ENCODE data around the gene ACO1.

Gene ACO1

DNA sequence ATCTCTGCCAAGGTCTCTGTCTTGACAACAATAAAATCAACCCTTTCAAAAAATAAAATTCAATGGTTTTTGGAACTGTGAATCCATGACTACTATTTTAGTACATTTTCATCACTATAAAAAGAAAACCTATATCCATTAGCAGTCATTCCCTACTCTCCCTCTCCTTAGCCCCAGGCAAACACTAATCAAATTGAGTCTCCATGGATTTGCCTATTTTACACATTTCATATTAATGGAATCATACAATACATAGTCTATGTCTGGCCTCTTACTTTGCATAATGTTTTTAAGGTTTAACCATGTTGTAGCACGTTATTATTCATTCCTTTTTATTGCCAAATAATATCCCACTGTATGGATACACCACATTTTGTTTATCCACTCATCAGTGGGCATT lies 117.4 kb downstream of the ACO1 start:
- Histone ChIP-seq H3K4me1 (ENCODE audit: control insufficient read depth, insufficient read depth, low read length) (no peaks in the 10 kb centered on the region), H3K9me3 (ENCODE audit: control insufficient read depth, insufficient read depth, low read depth, low read length) (no peaks in the 10 kb centered on the region), H3K27ac (ENCODE audit: extremely low read depth, low read depth, low read length) (no peak overlapping the region), H3K36me3 (ENCODE audit: control insufficient read depth in 2 of 2, insufficient read depth in 1 of 2, low read length in 2 of 2) (peaks cover 0 to 4% of the 10 kb centered on the region in 2 experiments; a peak in 1 of 3 replicates), H3K4me3 (ENCODE audit: low read depth, low read length) (no peak overlapping the region)
- POLR2A ChIA-PET: no interaction called here
- CTCF ChIA-PET: no interaction called here
- TF ChIP-seq KLF10 (tag by site-specific recombination; IDR thresholded peaks at IDR 0.05) (no peak), YY1 (tag by site-specific recombination; IDR thresholded peaks at IDR 0.05) (no peak), HOXC10 (CRISPR knock-in tag; IDR thresholded peaks at IDR 0.05) (no peak), ZNF394 (tag by site-specific recombination; IDR thresholded peaks at IDR 0.05; ENCODE audit: borderline replicate concordance) (no peak), ZNF391 (tag by site-specific recombination; IDR thresholded peaks at IDR 0.05; ENCODE audit: borderline replicate concordance, low read depth) (no peak), ZBTB21 (tag by site-specific recombination; IDR thresholded peaks at IDR 0.05) (no peak), ZNF416 (tag by site-specific recombination; IDR thresholded peaks at IDR 0.05) (no peak), ZNF596 (tag by site-specific recombination; IDR thresholded peaks at IDR 0.05) (no peak), ZNF335 (tag by site-specific recombination; conservative IDR thresholded peaks at IDR 0.05) (no peak), ZBTB8A (tag by site-specific recombination; IDR thresholded peaks at IDR 0.05) (no peak), ZFP3 (tag by site-specific recombination; IDR thresholded peaks at IDR 0.05; ENCODE audit: low read depth) (no peak), PATZ1 (tag by site-specific recombination; IDR thresholded peaks at IDR 0.05) (no peak), ZNF677 (tag by site-specific recombination; IDR thresholded peaks at IDR 0.05) (no peak), GLIS2 (tag by site-specific recombination; IDR thresholded peaks at IDR 0.05) (no peak)

GRCh38 chr9:32502464-32502863 lies 118.0 kb downstream of the ACO1 start:
- Histone ChIP-seq H3K4me1 (ENCODE audit: control insufficient read depth, insufficient read depth, low read length) (no peaks in the 10 kb centered on the region), H3K27ac (ENCODE audit: extremely low read depth, low read depth, low read length) (no peak overlapping the region), H3K4me3 (ENCODE audit: low read depth, low read length) (no peak overlapping the region), H3K36me3 (ENCODE audit: control insufficient read depth in 2 of 2, insufficient read depth in 1 of 2, low read length in 2 of 2) (peaks cover 0 to 4% of the 10 kb centered on the region in 2 experiments; a peak in 1 of 3 replicates), H3K9me3 (ENCODE audit: control insufficient read depth, insufficient read depth, low read depth, low read length) (no peaks in the 10 kb centered on the region)
- POLR2A ChIA-PET: no interaction called here
- CTCF ChIA-PET: no interaction called here
- TF ChIP-seq ZNF302 (tag by site-specific recombination; IDR thresholded peaks at IDR 0.05; ENCODE audit: low read depth) (no peak), ZNF324 (tag by site-specific recombination; IDR thresholded peaks at IDR 0.05) (no peak), ELK4 (IDR thresholded peaks at IDR 0.05; ENCODE audit: borderline replicate concordance, low read depth, low read length) (no peak), ZNF707 (tag by site-specific recombination; IDR thresholded peaks at IDR 0.05) (no peak), ZNF610 (tag by site-specific recombination; IDR thresholded peaks at IDR 0.05; ENCODE audit: borderline replicate concordance) (no peak), INSM2 (tag by site-specific recombination; IDR thresholded peaks at IDR 0.05) (no peak), ZNF624 (tag by site-specific recombination; IDR thresholded peaks at IDR 0.05) (no peak), ZFP3 (tag by site-specific recombination; IDR thresholded peaks at IDR 0.05; ENCODE audit: low read depth) (no peak), ZNF121 (tag by site-specific recombination; IDR thresholded peaks at IDR 0.05) (no peak), ZNF658 (tag by site-specific recombination; IDR thresholded peaks at IDR 0.05) (no peak), ZFP41 (tag by site-specific recombination; IDR thresholded peaks at IDR 0.05; ENCODE audit: borderline replicate concordance) (no peak), KLF17 (tag by site-specific recombination; IDR thresholded peaks at IDR 0.05) (no peak), ZNF747 (tag by site-specific recombination; IDR thresholded peaks at IDR 0.05) (no peak), ZNF391 (tag by site-specific recombination; IDR thresholded peaks at IDR 0.05; ENCODE audit: borderline replicate concordance, low read depth) (no peak), FEZF1 (tag by site-specific recombination; IDR thresholded peaks at IDR 0.05) (no peak)
- TF ChIP-seq, protein P1, sequence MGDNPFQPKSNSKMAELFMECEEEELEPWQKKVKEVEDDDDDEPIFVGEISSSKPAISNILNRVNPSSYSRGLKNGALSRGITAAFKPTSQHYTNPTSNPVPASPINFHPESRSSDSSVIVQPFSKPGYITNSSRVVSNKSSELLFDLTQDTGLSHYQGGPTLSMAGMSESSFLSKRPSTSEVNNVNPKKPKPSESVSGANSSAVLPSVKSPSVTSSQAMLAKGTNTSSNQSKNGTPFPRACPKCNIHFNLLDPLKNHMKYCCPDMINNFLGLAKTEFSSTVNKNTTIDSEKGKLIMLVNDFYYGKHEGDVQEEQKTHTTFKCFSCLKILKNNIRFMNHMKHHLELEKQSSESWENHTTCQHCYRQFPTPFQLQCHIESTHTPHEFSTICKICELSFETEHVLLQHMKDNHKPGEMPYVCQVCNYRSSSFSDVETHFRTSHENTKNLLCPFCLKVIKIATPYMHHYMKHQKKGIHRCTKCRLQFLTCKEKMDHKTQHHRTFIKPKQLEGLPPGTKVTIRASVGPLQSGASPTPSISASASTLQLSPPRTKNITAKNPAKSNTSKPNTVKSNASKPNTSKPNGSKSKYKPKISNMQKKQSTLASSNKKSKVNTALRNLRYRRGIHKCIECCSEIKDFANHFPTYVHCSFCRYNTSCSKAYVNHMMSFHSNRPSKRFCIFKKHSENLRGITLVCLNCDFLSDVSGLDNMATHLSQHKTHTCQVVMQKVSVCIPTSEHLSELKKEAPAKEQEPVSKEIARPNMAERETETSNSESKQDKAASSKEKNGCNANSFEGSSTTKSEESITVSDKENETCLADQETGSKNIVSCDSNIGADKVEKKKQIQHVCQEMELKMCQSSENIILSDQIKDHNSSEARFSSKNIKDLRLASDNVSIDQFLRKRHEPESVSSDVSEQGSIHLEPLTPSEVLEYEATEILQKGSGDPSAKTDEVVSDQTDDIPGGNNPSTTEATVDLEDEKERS (tag by site-specific recombination; IDR thresholded peaks at IDR 0.05): no peak
